HepG2 (cell line): ENCODE data around the gene PSMB10. TPM values are rescaled to one million over a fixed set of nuclear protein-coding genes. Genes with fewer than 3 reads are reported as not detected.

Experiments
- HMG20B ChIP-seq: conservative IDR thresholded peaks from 2 replicates; pipeline ENCODE4 v1.6.1; 2016; ENCODE audit warnings: missing genetic modification reagents, missing compliant biosample characterization
- MAFG ChIP-seq: sonication (generic); formaldehyde crosslinking; IDR thresholded peaks from 2 replicates; pipeline ENCODE4 v1.5.1; 2020; ENCODE audit warnings: mild to moderate bottlenecking, missing genetic modification reagents
- MLXIP ChIP-seq: sonication (generic); formaldehyde crosslinking; IDR thresholded peaks from 2 replicates; pipeline ENCODE4 v1.9.0; 2021; ENCODE audit warnings: missing genetic modification reagents, borderline replicate concordance
- MXD3 ChIP-seq: IDR thresholded peaks from 2 replicates; pipeline ENCODE4 v1.6.1; 2016; ENCODE audit warnings: mild to moderate bottlenecking, missing biosample characterization, missing genetic modification reagents
- NFYC ChIP-seq: IDR thresholded peaks from 2 replicates; pipeline ENCODE4 v1.6.1; 2016; ENCODE audit warnings: missing genetic modification reagents, missing compliant biosample characterization
- PATZ1 ChIP-seq: sonication (generic); formaldehyde crosslinking; IDR thresholded peaks from 2 replicates; pipeline ENCODE4 v1.4.0; 2020; ENCODE audit warnings: missing genetic modification reagents
- RAD21 ChIP-seq: fragments of 450-650 bp; formaldehyde crosslinking; IDR thresholded peaks from 2 replicates; pipeline ENCODE4 v1.5.0; 2020; ENCODE audit warnings: mild to moderate bottlenecking
- RBFOX2 ChIP-seq: fragments of 200-400 bp; formaldehyde crosslinking; IDR thresholded peaks from 2 replicates; pipeline ENCODE4 v1.6.1; 2017; ENCODE audit warnings: low read depth, mild to moderate bottlenecking, low read length
- RBM39 ChIP-seq: fragments of 200-400 bp; formaldehyde crosslinking; IDR thresholded peaks from one replicate; pipeline ENCODE4 v1.6.1; 2018; ENCODE audit warnings: antibody characterized with exemption, mild to moderate bottlenecking, low read depth, low read length; ENCODE audit not compliant: poor library complexity, severe bottlenecking
- RFX5 ChIP-seq: IDR thresholded peaks from 2 replicates; pipeline ENCODE4 v1.6.1; 2011; ENCODE audit warnings: low read depth, low read length, improper control_type of control experiment
- SALL1 ChIP-seq: sonication (generic); formaldehyde crosslinking; IDR thresholded peaks from 2 replicates; pipeline ENCODE4 v1.8.0; 2022; ENCODE audit warnings: mild to moderate bottlenecking, missing genetic modification reagents
- TBL1XR1 ChIP-seq: fragments of 150-350 bp; IDR thresholded peaks from 2 replicates; pipeline ENCODE4 v1.6.1; 2014; ENCODE audit warnings: borderline replicate concordance, low read length; ENCODE audit not compliant: partially characterized antibody
- ZMYM2 ChIP-seq: sonication (generic); formaldehyde crosslinking; IDR thresholded peaks from 2 replicates; pipeline ENCODE4 v1.8.0; 2022; ENCODE audit warnings: mild to moderate bottlenecking, missing genetic modification reagents
- ZNF280B ChIP-seq: sonication (generic); formaldehyde crosslinking; IDR thresholded peaks from 2 replicates; pipeline ENCODE4 v1.5.0; 2020; ENCODE audit warnings: missing genetic modification reagents, mild to moderate bottlenecking, borderline replicate concordance
- ZNF556 ChIP-seq: sonication (generic); formaldehyde crosslinking; IDR thresholded peaks from 2 replicates; pipeline ENCODE4 v1.4.0; 2020; ENCODE audit warnings: mild to moderate bottlenecking, missing genetic modification reagents, borderline replicate concordance
- ZNF672 ChIP-seq: sonication (generic); formaldehyde crosslinking; IDR thresholded peaks from 2 replicates; pipeline ENCODE4 v1.8.1; 2022; ENCODE audit warnings: missing genetic modification reagents
- ZSCAN21 ChIP-seq: sonication (generic); formaldehyde crosslinking; IDR thresholded peaks from 2 replicates; pipeline ENCODE4 v1.8.0; 2022; ENCODE audit warnings: mild to moderate bottlenecking, missing genetic modification reagents, moderate library complexity, borderline replicate concordance
- polyA plus RNA-seq, 8 experiments: library from polyadenylated mRNA; depleted of rRNA in 3 of 8; stranded (reverse) in 7 of 8; unstranded in 1 of 8; fragments of >200 nt; fragmentation: Illumina TruSeq in 4 of 8; extraction: Trizol in 4 of 8; gene quantifications; 2 replicates each; pipeline versions ENCODE4 v1.2.1 to v1.2.3, GENCODE V29; 2011 to 2016; ENCODE audit warnings: low read depth in 4 of 8, missing spikeins in 1 of 8, mixed read lengths in 1 of 8; ENCODE audit not compliant: insufficient read depth in 1 of 8
- total RNA-seq, 5 experiments: library from RNA; depleted of rRNA; stranded (reverse); fragments of >200 nt; fragmentation: Illumina TruSeq; extraction: Trizol; gene quantifications; 2 replicates each; pipeline ENCODE4 v1.2.3, GENCODE V29; 2016; ENCODE audit warnings: low read depth in 1 of 5

The PSMB10 gene
- total and polyA plus RNA-seq, 2 of the 13 experiments (the other 11 are each of a cell fraction or from before 2014, with no cell fraction given): 12.7 to 65.9 TPM

- no peak for TF ChIP-seq RBM39
- TF ChIP-seq RAD21 (CRISPR knock-in tag): peak; percentile 53; the same call in 1 of the 2 replicates
- no peak for TF ChIP-seq RBFOX2
- no peak for TF ChIP-seq ZNF672 (CRISPR knock-in tag)
- TF ChIP-seq ZNF280B: 0 out of 2 replicates have a peak, but pooled peaks have one; percentile 13
- TF ChIP-seq ZNF556 (CRISPR knock-in tag): no peak
- TF ChIP-seq ZMYM2 (CRISPR knock-in tag): no peak
- no peak for TF ChIP-seq TBL1XR1
- no peak for TF ChIP-seq NFYC (CRISPR knock-in tag)
- no peak for TF ChIP-seq MAFG (CRISPR knock-in tag)
- TF ChIP-seq HMG20B (CRISPR knock-in tag): no peak
- no peak for TF ChIP-seq MXD3 (CRISPR knock-in tag)
- peak; percentile 67 for TF ChIP-seq PATZ1 (CRISPR knock-in tag)
- TF ChIP-seq ZSCAN21 (CRISPR knock-in tag): no peak
- no peak for TF ChIP-seq MLXIP
- peak; percentile 52 for TF ChIP-seq SALL1 (CRISPR knock-in tag)
- no peak for TF ChIP-seq RFX5
- TF ChIP-seq, all 625 proteins: peak for 58
These were observed 5.5 kb upstream of the PSMB10 start (continued) for GRCh38 chr16:67942200-67942509.
